NCI-H1092 (cell line): ENCODE results near the gene UBE2Z.
"Not testable (repeated sequence)": the region's sequence is repeated elsewhere in the genome, so short reads cannot be mapped to it uniquely, and the experiment has no call there.

ENCODE experiments used
- DNase-seq: peaks from one replicate; lab custom pipeline; 2025; lab: John Stamatoyannopoulos, UW

The UBE2Z gene

GRCh38 chr17:48904428-48904827 lies 3.8 kb upstream of the UBE2Z start:
- no peak for DNase-seq

- no peak for DNase-seq
Measured at GRCh38 chr17:48905987-48906515, 2.2 kb upstream of the UBE2Z start.

- no peak for DNase-seq
Measured at GRCh38 chr17:48907713-48908046, 527 bp upstream of the UBE2Z start.

GRCh38 chr17:48908853-48909394 lies 717 bp downstream of the UBE2Z start:
- DNase-seq, result peak; percentile 71

GRCh38 chr17:48909783-48910182 lies 1.6 kb downstream of the UBE2Z start:
- no peak for DNase-seq

GRCh38 chr17:48910370-48910769 lies 2.2 kb downstream of the UBE2Z start:
- DNase-seq, result no peak

GRCh38 chr17:48912476-48912875 lies 4.3 kb downstream of the UBE2Z start:
- DNase-seq, result no peak

GRCh38 chr17:48915459-48916282 lies 7.5 kb downstream of the UBE2Z start:
- no peak for DNase-seq

GRCh38 chr17:48925251-48925990 lies 17.2 kb downstream of the UBE2Z start:
- no peak for DNase-seq

GRCh38 chr17:48925991-48926342 lies 17.8 kb downstream of the UBE2Z start:
- DNase-seq, result no peak

- DNase-seq, result no peak
Measured at GRCh38 chr17:48927978-48928745, 20.0 kb downstream of the UBE2Z start.

- DNase-seq, result no peak
Measured at GRCh38 chr17:48928876-48929811, 20.9 kb downstream of the UBE2Z start.

- DNase-seq, result no peak
Measured at GRCh38 chr17:48929812-48930165, 21.6 kb downstream of the UBE2Z start.

GRCh38 chr17:48930435-48930873 lies 22.2 kb downstream of the UBE2Z start:
- no peak for DNase-seq

- DNase-seq, result no peak
Measured at GRCh38 chr17:48933035-48933434, 24.8 kb downstream of the UBE2Z start.

GRCh38 chr17:48944515-48945260 lies 36.5 kb downstream of the UBE2Z start, which contains the start of gene SNF8:
Gene SNF8 (minus strand): TSS chr17:48944842. CDS start chr17:48944734, 108 bp downstream.
- DNase-seq, result peak; percentile 81

GRCh38 chr17:48945261-48945651 lies 37.0 kb downstream of the UBE2Z start:
- not testable (repeated sequence) for DNase-seq

GRCh38 chr17:48951572-48951971 lies 43.4 kb downstream of the UBE2Z start:
- DNase-seq, result no peak

GRCh38 chr17:48952904-48953303 lies 44.7 kb downstream of the UBE2Z start:
- DNase-seq, result no peak

- no peak for DNase-seq
Measured at GRCh38 chr17:48954300-48954755, 46.1 kb downstream of the UBE2Z start.
